GM21390 (cell line): ENCODE data around the gene TMPRSS3.

Source experiments
- ATAC-seq: cut with Tn5 transposase; IDR thresholded peaks from one replicate; pipeline ENCODE4 v1.9.1; 2021; ENCODE audit not compliant: unreplicated experiment

The TMPRSS3 gene

GRCh38 chr21:42395905-42396651 lies at the start of gene TMPRSS3:
TSS of gene TMPRSS3 (minus strand) at chr21:42396052. CDS start at chr21:42395417, 635 bp downstream.
- ATAC-seq, result no peak

- no peak for ATAC-seq
Observed at GRCh38 chr21:42445311-42445710, 49.5 kb upstream of the TMPRSS3 start.

- ATAC-seq, result no peak
Observed at GRCh38 chr21:42444745-42445059, 48.9 kb upstream of the TMPRSS3 start.

GRCh38 chr21:42443876-42444744 lies 48.3 kb upstream of the TMPRSS3 start:
- no peak for ATAC-seq

- ATAC-seq, result no peak
Observed at GRCh38 chr21:42443181-42443785, 47.4 kb upstream of the TMPRSS3 start.

GRCh38 chr21:42441963-42442362 lies 46.1 kb upstream of the TMPRSS3 start:
- no peak for ATAC-seq

- ATAC-seq, result peak; percentile 57
Observed at GRCh38 chr21:42440187-42440792, 44.4 kb upstream of the TMPRSS3 start.

GRCh38 chr21:42439284-42440186 lies 43.7 kb upstream of the TMPRSS3 start:
- no peak for ATAC-seq

GRCh38 chr21:42438316-42439205 lies 42.7 kb upstream of the TMPRSS3 start:
- no peak for ATAC-seq

GRCh38 chr21:42437786-42438185 lies 41.9 kb upstream of the TMPRSS3 start:
- no peak for ATAC-seq

- ATAC-seq, result no peak
Observed at GRCh38 chr21:42436914-42437313, 41.1 kb upstream of the TMPRSS3 start.

- no peak for ATAC-seq
Observed at GRCh38 chr21:42435833-42436232, 40.0 kb upstream of the TMPRSS3 start.

- no peak for ATAC-seq
Observed at GRCh38 chr21:42435401-42435800, 39.5 kb upstream of the TMPRSS3 start.

GRCh38 chr21:42434884-42435283 lies 39.0 kb upstream of the TMPRSS3 start:
- ATAC-seq, result no peak

- no peak for ATAC-seq
Observed at GRCh38 chr21:42433946-42434551, 38.2 kb upstream of the TMPRSS3 start.

- ATAC-seq, result no peak
Observed at GRCh38 chr21:42432695-42433094, 36.8 kb upstream of the TMPRSS3 start.

GRCh38 chr21:42431196-42431595 lies 35.3 kb upstream of the TMPRSS3 start:
- no peak for ATAC-seq

GRCh38 chr21:42430521-42430920 lies 34.7 kb upstream of the TMPRSS3 start:
- ATAC-seq, result no peak

- ATAC-seq, result no peak
Observed at GRCh38 chr21:42429856-42430255, 34.0 kb upstream of the TMPRSS3 start.
